GM18951 (cell line): ENCODE measurements around the gene PELI2.

Experiments used
- POLR2A ChIP-seq: IDR thresholded peaks from 4 replicates; pipeline ENCODE4 v1.6.1; 2011; ENCODE audit warnings: mild to moderate bottlenecking; ENCODE audit not compliant: insufficient read length, insufficient read depth; ENCODE audit errors: extremely low read depth
- in situ Hi-C: fragments of 300-500 bp; cut with MboI; formaldehyde crosslinking; loops from one replicate; pipeline ENCODE4 v1.12.0; 2022; ENCODE audit warnings: low sequenced_read_pairs, mixed read lengths, inconsistent platforms; ENCODE audit not compliant: unreplicated experiment

PELI2 gene

DNA sequence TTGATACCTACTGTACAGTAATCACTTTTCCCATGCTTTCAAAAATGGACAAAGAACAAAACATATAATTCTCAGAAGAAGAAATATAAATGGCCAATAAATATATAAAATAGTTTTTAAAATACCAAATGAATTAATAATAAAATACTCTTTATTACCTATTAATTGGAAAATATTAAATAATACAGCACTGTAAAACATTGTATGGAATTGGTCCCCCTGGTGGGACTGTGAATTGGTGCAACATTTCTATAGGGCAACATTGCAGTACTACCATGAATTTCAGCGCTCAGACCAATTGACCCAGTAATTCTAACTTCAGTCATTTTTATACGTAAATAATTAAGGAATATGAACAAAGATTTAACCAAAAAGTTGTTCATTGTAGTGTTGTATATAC is 162.6 kb downstream of the PELI2 start:
- TF ChIP-seq POLR2A = no peak
- in situ Hi-C loops = no loop called here

DNA sequence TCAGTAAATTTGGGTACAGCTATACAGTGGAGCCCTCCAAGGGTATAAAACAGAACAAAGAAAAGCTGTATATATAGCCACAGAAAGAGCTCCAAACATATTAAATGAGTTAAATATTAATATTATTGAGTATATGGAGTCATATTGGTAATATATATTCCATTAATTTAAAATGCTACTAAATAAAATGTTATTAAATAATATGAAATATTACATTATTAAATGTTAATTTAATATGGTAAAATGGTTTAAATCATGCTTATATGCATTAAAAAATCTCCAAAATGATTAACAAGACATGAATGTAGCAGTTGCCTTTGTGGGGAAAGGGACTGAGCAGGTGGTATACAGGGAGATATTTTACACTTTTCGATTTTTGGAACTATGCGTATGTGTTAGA is 164.0 kb downstream of the PELI2 start:
- in situ Hi-C loops = no loop called here
- no peak for TF ChIP-seq POLR2A

DNA sequence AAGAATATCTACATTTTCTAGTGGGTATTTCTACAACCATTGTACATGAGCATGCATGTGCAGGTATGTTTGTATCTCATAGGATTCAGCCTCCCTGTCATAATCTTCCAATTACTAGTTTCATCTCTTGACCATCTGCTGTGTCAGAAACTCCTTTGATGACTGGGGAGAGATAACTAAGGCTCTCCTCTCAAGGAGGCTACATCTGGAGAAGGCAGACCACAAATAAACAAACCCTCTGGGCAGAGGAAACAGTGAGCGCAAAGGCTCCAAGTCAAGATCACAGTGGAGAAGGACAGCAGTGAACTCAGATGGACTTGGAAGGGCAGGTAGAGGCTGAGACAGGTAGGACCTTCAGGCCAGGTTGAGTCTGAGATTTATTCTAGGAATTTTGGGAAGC is 166.4 kb downstream of the PELI2 start:
- in situ Hi-C loops = no loop called here
- no peak for TF ChIP-seq POLR2A

DNA sequence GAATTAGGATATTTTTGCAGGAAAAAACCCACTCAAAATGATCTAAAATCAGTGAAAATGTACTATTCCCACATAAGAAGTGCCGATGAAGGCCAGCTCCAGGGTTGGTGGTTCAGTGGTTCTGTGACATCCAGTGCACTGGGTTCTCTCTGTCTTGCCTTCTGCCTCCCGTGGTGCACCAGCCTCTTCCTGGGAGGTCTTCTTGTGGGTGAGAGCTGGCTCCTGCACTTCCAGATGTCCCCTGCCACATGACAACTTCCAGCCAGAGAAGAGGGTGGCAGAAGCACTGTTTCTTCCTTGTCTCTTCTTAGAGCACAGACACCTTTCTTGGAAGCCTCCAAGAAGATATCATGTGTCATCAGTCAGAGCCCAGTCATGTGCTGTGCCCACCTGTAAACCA is 170.9 kb downstream of the PELI2 start:
- no peak for TF ChIP-seq POLR2A
- in situ Hi-C loops = no loop called here

DNA sequence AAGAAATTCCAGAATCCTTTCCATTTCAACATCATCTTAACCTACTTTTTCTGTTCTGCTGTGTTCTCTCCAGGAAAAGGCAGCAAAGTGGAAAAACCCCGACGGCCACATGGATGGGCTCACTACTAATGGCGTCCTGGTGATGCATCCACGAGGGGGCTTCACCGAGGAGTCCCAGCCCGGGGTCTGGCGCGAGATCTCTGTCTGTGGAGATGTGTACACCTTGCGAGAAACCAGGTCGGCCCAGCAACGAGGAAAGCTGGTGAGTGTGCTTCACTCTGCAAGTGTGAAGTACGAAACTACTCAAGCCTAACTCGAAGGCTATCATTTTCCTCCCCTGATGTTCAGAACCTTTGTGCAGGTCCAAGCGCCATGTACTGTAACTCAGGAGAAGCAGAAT is 172.0 kb downstream of the PELI2 start:
- in situ Hi-C loops = no loop called here
- TF ChIP-seq POLR2A = no peak

DNA sequence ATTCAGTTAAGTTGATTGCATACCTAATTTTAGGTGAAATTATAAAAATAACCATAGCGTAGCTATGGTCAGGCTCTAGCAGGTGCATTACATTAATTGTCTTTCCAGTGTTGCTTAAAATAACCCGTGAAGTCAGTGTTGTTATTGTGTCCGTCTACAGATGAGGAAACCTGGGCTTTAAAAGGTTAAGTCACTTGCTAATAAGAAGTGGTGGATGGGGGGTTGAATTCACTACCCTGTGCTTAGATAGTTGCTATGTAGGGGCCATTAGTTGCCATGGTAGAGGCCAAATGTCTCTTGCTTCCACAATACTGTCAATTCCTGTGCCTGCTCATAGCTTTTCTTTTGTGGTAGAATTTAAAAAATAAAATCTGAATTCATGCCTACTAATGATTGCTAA is 174.8 kb downstream of the PELI2 start:
- no peak for TF ChIP-seq POLR2A

DNA sequence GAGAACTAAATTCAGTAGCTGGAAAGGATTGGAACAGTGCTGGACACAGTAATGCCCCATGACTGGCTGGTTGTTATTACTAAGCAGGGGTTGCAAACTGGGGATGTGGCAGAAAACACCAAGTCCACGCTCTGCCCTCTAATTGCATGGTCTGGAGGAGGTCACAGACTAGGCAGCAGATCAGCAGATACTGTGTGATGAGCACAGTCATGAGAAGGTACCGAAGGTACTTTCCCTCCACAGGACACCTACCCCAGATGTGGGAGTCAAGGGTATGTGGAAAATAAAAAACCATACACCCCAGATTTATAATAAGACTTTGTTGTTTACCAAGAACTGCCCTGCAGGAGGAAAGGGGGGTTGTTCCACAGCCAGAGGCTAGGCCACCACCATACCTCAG is 175.3 kb downstream of the PELI2 start:
- in situ Hi-C loops = no loop called here
- no peak for TF ChIP-seq POLR2A

More for the DNA sequence above, 174.8 kb downstream of the PELI2 start:
- in situ Hi-C loops = no loop called here

DNA sequence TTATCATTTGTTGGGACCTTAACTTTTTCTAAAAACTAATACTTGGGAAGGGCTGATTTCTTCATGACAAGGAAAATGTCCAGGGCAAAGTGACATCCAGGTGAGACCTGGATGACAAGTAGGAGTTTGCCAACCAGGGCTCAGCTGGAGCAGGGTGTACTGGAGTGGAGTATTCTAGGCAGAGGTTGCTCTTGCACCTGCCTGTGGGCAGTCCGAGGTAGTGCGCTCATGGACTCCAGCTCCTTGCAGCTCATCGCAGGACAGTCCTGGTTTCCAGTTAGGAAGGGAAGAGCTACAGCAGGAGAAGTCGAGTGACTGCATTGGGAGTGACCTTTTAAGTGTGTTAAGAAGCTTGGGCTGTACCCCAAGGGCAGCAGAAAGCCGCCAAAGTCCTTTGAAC is 175.9 kb downstream of the PELI2 start:
- in situ Hi-C loops = no loop called here
- no peak for TF ChIP-seq POLR2A

DNA sequence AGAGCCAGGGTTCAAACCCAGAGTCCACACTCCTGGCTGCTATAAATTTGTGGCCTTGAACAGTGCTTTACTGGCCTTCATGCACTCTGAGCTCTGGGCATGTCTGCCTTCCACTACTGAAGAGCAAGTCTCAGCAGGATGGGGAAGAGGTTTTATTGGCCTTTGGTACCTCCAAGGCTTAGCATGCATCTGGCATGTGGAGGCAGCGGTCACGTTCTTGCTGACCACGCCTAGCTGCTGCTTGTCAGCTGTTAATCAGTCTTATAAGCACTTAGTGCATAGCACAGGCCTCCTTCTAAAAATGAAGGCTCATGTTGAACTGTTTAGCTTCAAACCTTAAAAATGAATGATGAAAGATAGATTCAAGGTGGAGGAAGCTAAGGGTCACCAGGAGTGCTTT is 177.5 kb downstream of the PELI2 start:
- no peak for TF ChIP-seq POLR2A
- in situ Hi-C loops = no loop called here

DNA sequence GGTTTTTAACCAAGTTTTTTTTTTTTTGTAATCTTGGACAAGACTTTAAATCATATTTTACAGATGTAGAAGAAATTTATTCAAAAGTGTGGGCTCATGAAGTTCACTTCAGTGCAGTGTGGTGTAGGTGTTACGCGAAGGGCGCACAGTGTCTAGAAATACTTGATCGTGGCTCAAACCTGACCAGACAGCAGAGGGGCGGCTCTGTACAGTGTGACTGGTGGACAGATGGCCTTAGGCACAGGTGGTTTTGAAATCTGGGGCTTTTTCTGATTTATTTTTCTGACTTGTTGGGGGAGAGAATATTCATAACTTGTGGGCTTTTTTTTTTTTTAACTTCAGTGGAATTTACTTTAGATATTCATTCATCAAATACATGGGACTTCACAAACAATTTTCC is 179.2 kb downstream of the PELI2 start:
- in situ Hi-C loops = no loop called here
- TF ChIP-seq POLR2A = no peak

DNA sequence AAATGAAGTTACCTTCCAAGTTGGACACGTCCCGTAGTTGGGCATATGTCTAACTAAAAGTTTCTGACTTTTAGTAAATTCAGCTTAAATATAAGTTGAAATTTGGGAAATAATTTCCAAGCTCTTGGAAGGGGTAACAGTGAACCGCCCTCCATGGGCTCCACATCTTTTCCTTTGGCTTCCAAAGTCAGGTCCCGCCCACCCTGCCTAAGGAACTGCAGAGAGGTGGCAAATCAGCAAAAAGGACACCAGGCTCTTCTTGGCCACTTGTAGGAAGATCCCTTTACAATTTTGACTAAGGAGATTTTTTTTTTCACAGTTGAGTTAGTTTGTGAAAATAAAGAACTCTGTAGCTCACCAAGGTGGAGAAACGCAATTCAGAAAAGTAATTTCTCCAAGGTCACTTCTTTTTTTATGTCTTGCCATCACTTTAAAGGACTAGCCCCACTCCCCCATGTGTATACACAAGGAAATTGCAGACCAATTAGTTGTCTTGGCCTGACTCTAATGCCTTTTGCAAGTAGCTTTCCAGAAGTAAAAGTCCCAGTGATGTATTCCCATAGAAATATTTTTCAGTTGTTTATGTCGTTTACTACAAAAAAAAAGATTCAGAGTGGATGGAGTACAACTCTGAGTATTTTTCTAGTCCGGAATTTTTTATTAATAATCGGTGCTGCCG is 181.2 kb downstream of the PELI2 start:
- no peak for TF ChIP-seq POLR2A
- in situ Hi-C loops = no loop called here

DNA sequence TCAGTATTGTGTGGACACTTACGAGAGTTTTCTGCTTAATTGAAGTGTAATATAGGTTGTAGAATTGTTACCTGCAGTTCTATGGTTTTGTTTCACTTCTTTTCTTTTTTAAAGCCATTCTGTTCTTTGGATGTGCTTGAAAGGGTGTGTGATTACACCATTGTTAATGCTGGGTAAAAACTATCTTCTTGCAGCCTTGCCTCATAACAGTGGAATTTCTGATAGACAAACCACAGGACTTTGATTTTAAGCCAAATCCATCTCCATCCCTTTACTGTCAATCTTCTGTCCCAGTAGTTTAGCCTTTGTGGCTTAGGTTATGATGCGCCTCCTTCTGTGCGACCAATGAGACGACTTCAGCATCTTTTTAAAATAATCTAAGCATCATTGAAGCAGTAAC is 182.3 kb downstream of the PELI2 start:
- no peak for TF ChIP-seq POLR2A
- in situ Hi-C loops = no loop called here

DNA sequence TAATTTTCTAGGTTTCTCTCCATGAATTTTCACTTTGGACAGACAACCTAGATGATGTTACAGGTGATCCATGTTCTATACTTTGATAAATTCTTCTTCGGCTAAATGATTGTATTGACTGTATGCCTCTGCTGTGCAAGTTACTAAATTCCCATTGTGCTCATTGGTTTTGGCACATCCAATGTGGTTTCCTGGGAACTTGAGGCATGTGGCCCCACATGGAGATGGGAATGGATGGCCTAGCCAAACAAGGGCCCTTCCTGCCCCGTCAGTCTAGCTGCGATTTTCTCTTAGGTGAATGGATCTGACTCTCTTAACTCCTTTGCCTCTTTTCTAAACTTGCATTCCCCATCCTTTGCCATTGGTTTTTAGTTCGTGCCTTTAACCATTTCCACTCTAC is 186.2 kb downstream of the PELI2 start:
- in situ Hi-C loops = no loop called here
- TF ChIP-seq POLR2A = no peak

DNA sequence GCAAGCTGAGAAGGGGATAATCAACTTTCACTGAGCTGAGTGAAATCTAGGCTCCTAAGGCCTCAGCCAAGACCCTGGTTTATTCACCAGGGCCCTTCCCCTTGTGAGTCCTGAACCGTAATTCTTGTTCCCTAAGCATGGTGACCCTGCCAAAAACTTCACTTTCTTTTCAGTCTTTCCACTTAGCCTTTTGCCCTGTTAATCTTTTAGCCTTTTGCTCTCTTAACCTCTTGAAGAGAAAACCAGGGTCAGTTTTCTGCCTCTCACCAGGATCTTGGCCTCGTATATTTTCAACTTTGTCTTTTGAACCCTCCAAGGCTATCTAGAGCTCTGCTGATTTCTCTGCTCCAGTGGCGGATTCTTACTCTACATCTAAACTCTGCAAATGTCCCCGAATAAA is 191.0 kb downstream of the PELI2 start:
- no peak for TF ChIP-seq POLR2A
- in situ Hi-C loops = no loop called here

DNA sequence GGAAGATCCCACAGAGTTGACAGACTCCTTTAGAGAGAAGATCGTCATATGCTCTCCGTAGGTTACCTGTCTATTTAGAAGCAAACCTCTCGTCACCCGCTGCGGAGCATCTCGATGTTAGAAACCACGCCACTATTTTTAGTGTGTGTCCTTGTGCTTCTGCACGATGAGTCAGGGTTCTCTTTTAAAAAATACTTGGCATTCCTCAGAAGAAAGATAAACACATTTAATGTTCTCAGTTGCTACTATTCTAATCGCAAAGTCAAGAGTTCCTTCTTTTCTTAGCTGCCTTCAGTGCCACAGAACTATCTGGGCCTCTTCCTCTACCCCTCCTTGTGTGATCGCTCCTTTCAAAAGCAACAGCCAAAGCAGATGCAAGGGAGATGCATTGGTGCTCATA is 192.4 kb downstream of the PELI2 start:
- no peak for TF ChIP-seq POLR2A
- in situ Hi-C loops = no loop called here
